Mucosa of rectum (tissue), 2 donors: ENCODE measurements around the gene HMGXB3.

Source experiments
- H3K27ac ChIP-seq, 2 donors: one replicate each; pipeline ENCODE4 v1.7.0; 2013; ENCODE audit warnings: inconsistent platforms in 2 of 2, low read depth in 2 of 2, low read length in 2 of 2
- H3K27me3 ChIP-seq, 2 donors: one replicate each; pipeline ENCODE4 v1.7.0; 2013; ENCODE audit warnings: low read length in 2 of 2; ENCODE audit not compliant: control insufficient read depth in 2 of 2, insufficient read depth in 2 of 2
- H3K36me3 ChIP-seq, 2 donors: one replicate each; pipeline ENCODE4 v1.7.0; 2013; ENCODE audit warnings: low read length in 2 of 2; ENCODE audit not compliant: control insufficient read depth in 2 of 2, insufficient read depth in 2 of 2
- H3K4me1 ChIP-seq, 2 donors: one replicate each; pipeline ENCODE4 v1.7.0; 2013; ENCODE audit warnings: low read length in 2 of 2, mild to moderate bottlenecking in 1 of 2; ENCODE audit not compliant: control insufficient read depth in 2 of 2, insufficient read depth in 2 of 2
- H3K4me3 ChIP-seq, 2 donors: one replicate each; pipeline ENCODE4 v1.7.0; 2013; ENCODE audit warnings: low read length in 2 of 2
- H3K9ac ChIP-seq, 2 donors: one replicate each; pipeline ENCODE4 v1.7.0; 2013; ENCODE audit warnings: low read length in 2 of 2, low read depth in 1 of 2, mild to moderate bottlenecking in 1 of 2
- H3K9me3 ChIP-seq, 2 donors: one replicate each; pipeline ENCODE4 v1.7.0; 2013; ENCODE audit warnings: low read length in 2 of 2; ENCODE audit not compliant: control insufficient read depth in 2 of 2
- donor health status: healthy.
- donor health status: Normal muscosa, but diverticular disease.

HMGXB3 gene

GRCh38 chr5:150073086-150073625, 72.6 kb downstream of the HMGXB3 start:
- Histone ChIP-seq H3K4me3 (no peak overlapping the region), H3K36me3 (no peaks in the 10 kb centered on the region), H3K9me3 (no peaks in the 10 kb centered on the region), H3K27me3 (no peaks in the 10 kb centered on the region), H3K27ac (no peak overlapping the region), H3K4me1 (no peaks in the 10 kb centered on the region), H3K9ac (no peak overlapping the region)

DNA sequence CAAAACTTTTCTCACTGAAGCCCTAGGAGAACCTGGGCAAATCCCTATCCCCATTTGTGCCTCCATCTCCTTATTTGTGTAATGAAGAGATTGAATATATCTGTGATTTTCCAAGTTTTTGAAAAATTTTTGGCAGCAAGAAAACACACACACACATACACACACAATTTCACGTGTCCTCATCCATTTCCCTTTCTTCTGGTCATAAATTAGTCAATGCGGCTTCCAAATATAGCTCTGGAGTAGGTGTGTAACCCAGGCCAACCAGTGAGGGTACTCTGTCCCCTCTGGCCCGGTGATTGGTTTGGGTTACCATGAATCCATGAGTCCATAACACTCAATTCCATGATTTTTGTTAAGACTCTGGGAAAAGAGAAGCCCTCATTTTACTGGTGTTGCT, 73.1 kb downstream of the HMGXB3 start:
- Histone ChIP-seq H3K4me1 (no peaks in the 10 kb centered on the region), H3K9me3 (no peaks in the 10 kb centered on the region), H3K27ac (no peak overlapping the region), H3K9ac (no peak overlapping the region), H3K36me3 (no peaks in the 10 kb centered on the region), H3K27me3 (no peaks in the 10 kb centered on the region), H3K4me3 (no peak overlapping the region)

GRCh38 chr5:150075233-150075632, 74.7 kb downstream of the HMGXB3 start:
- Histone ChIP-seq H3K27ac (no peak overlapping the region), H3K4me1 (no peaks in the 10 kb centered on the region), H3K9me3 (no peaks in the 10 kb centered on the region), H3K9ac (no peak overlapping the region), H3K4me3 (no peak overlapping the region), H3K36me3 (peaks cover 0 to 1% of the 10 kb centered on the region in 2 donors), H3K27me3 (no peaks in the 10 kb centered on the region)

- Histone ChIP-seq H3K27me3 (no peaks in the 10 kb centered on the region), H3K36me3 (peaks cover 0 to 4% of the 10 kb centered on the region in 2 donors), H3K4me1 (no peaks in the 10 kb centered on the region), H3K27ac (no peak overlapping the region), H3K9me3 (no peaks in the 10 kb centered on the region), H3K4me3 (no peak overlapping the region), H3K9ac (no peak overlapping the region)
These were observed 75.3 kb downstream of the HMGXB3 start for GRCh38 chr5:150075806-150076205.

DNA sequence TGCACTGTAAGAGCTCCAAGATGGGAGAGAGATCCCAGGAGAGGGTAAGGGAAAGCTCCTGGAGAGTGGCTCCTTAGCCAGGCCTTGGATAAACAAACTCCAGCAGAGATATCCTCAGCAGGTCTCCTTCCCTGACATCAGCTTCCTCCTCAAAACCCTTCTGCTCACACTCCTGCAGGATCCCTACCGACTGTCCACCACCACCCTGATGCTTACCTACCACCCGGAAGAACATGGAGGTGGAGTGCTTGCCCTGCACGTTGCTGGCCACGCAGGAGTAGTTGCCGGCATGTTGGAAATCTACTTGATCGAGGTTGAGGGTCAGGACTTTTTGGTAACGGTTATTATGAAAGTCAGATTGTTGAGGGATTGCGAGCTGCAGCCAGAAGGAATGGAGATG, 76.5 kb downstream of the HMGXB3 start:
- Histone ChIP-seq H3K4me3 (no peak overlapping the region), H3K9ac (no peak overlapping the region), H3K36me3 (peaks cover 0 to 4% of the 10 kb centered on the region in 2 donors), H3K27me3 (no peaks in the 10 kb centered on the region), H3K9me3 (no peaks in the 10 kb centered on the region), H3K4me1 (no peaks in the 10 kb centered on the region), H3K27ac (no peak overlapping the region)

DNA sequence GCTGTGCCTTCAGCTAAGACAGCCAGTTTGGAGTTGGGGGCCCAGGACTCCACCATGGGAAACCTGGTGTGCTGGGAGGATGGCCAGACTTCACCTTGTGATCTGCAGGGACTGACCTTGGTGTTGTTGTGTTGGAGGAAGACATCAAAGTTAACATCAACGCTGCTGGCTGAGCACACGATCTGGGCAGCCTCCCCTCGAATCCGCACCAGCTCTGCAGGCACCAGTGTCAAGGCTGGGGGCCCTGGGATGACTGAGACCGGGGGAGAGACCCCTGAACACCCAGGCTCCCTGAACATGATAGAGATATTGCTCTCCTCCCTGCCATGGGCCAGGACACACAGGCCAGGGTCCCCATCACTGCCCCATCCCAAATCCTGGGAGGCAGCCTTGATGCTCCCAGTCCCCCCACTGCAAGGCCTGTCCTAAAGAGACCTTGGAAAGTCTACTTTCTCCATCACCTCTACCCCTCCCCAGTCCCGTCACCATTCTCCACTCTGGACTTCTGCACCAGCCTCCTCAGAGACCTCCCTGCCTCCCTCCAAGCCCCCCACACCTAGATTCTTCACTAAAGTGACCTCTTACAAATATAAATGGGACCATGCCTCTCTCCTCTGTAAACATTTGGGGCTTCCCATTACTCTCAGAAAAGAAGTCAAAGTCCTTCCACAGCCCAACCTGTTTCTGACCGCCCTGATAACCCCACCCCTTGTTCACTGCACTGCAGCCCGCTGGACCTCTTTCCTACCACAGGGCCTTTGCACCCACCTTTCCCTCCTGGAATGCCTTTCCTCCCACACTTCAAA, 77.7 kb downstream of the HMGXB3 start:
- Histone ChIP-seq H3K9ac (no peak overlapping the region), H3K36me3 (peaks cover 0 to 4% of the 10 kb centered on the region in 2 donors), H3K9me3 (no peaks in the 10 kb centered on the region), H3K27me3 (no peaks in the 10 kb centered on the region), H3K4me1 (no peaks in the 10 kb centered on the region), H3K4me3 (no peak overlapping the region), H3K27ac (no peak overlapping the region)

GRCh38 chr5:150078802-150079689, 78.5 kb downstream of the HMGXB3 start:
- H3K4me1 ChIP-seq = no peaks in the 10 kb centered on the region
- peaks cover 0 to 4% of the 10 kb centered on the region in 2 donors for H3K36me3 ChIP-seq
- H3K4me3 ChIP-seq = no peak overlapping the region

GRCh38 chr5:150079909-150080461, 79.4 kb downstream of the HMGXB3 start:
- Histone ChIP-seq H3K4me1 (no peaks in the 10 kb centered on the region), H3K27ac (no peak overlapping the region), H3K9me3 (no peaks in the 10 kb centered on the region), H3K4me3 (no peak overlapping the region), H3K27me3 (no peaks in the 10 kb centered on the region), H3K36me3 (peaks cover 0 to 4% of the 10 kb centered on the region in 2 donors), H3K9ac (no peak overlapping the region)

More at GRCh38 chr5:150078802-150079689, 78.5 kb downstream of the HMGXB3 start:
- H3K9me3 ChIP-seq = no peaks in the 10 kb centered on the region
- H3K27me3 ChIP-seq = no peaks in the 10 kb centered on the region
- H3K9ac ChIP-seq = no peak overlapping the region
- H3K27ac ChIP-seq = no peak overlapping the region

GRCh38 chr5:150080696-150081435, 80.3 kb downstream of the HMGXB3 start:
- Histone ChIP-seq H3K27me3 (no peaks in the 10 kb centered on the region), H3K4me3 (no peak overlapping the region), H3K36me3 (peaks cover 0 to 4% of the 10 kb centered on the region in 2 donors), H3K9ac (no peak overlapping the region), H3K27ac (no peak overlapping the region), H3K9me3 (no peaks in the 10 kb centered on the region), H3K4me1 (no peaks in the 10 kb centered on the region)
